Chondrocyte (in vitro differentiated cells): ENCODE data around the gene NEXN. TPM values are rescaled to one million over a fixed set of nuclear protein-coding genes. Genes with fewer than 3 reads are reported as not detected.

Experiments used
- DNase-seq: peaks from one replicate; pipeline ENCODE4 v3.0.0; 2021; ENCODE audit warnings: mixed read lengths, low spot score
- H3K27ac Mint-ChIP-seq: one replicate; pipeline ENCODE4 v1.8.0; 2021; ENCODE audit warnings: mild to moderate bottlenecking, moderate library complexity, mixed read lengths; ENCODE audit not compliant: unreplicated experiment
- H3K27me3 Mint-ChIP-seq: 2 replicates; pipeline ENCODE4 v1.8.0; 2021; ENCODE audit warnings: low read depth, mixed read lengths
- H3K36me3 Mint-ChIP-seq: 2 replicates; pipeline ENCODE4 v1.8.0; 2021; ENCODE audit warnings: low read depth, mixed read lengths
- H3K4me1 Mint-ChIP-seq: 2 replicates; pipeline ENCODE4 v1.8.0; 2021; ENCODE audit warnings: low read depth, mild to moderate bottlenecking, mixed read lengths
- H3K4me3 Mint-ChIP-seq: one replicate; pipeline ENCODE4 v1.8.0; 2021; ENCODE audit warnings: mild to moderate bottlenecking, moderate library complexity, mixed read lengths; ENCODE audit not compliant: unreplicated experiment
- H3K9me3 Mint-ChIP-seq: 2 replicates; pipeline ENCODE4 v1.8.0; 2021; ENCODE audit warnings: low read depth, mixed read lengths
- total RNA-seq: library from RNA; stranded (reverse); gene quantifications from 3 replicates; pipeline ENCODE4 v1.2.1, GENCODE V29; 2021
- TF ChIP-seq, protein P1 (sequence below): fragments of 200-600 bp; sonication (generic); IDR thresholded peaks from 2 replicates; pipeline ENCODE4 v1.5.0; 2021; ENCODE audit warnings: antibody characterized with exemption, mild to moderate bottlenecking, moderate library complexity

Gene NEXN
- total RNA-seq, 1 donor from 2014 or later: 46.2 TPM

DNA sequence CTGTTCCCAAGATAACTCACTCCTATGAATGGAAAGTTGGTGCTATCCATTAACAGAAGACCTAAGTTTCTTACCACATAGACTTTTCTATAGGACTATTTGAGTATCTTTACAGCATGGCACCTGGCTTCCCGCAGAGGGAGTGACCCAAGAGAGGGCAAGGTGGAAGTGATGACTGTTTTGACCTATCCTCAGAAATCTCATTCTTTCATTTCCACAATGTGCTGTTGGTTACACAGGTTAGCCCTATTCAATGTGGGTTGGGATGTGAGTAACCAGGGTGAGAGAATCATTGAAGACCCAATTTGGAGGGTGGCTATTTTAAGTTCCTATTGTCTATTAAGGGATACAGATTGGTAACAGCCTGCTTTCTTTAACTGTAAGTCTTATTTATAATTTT, 38.3 kb upstream of the NEXN start:
- Mint-ChIP-seq H3K9me3 (peaks cover 12% of the 10 kb centered on the region), H3K27ac (no peak overlapping the region), H3K27me3 (no peaks in the 10 kb centered on the region), H3K4me1 (peaks cover 13% of the 10 kb centered on the region), H3K36me3 (peaks cover 13% of the 10 kb centered on the region), H3K4me3 (no peak overlapping the region)
- DNase-seq: no peak
- TF ChIP-seq, protein P1, sequence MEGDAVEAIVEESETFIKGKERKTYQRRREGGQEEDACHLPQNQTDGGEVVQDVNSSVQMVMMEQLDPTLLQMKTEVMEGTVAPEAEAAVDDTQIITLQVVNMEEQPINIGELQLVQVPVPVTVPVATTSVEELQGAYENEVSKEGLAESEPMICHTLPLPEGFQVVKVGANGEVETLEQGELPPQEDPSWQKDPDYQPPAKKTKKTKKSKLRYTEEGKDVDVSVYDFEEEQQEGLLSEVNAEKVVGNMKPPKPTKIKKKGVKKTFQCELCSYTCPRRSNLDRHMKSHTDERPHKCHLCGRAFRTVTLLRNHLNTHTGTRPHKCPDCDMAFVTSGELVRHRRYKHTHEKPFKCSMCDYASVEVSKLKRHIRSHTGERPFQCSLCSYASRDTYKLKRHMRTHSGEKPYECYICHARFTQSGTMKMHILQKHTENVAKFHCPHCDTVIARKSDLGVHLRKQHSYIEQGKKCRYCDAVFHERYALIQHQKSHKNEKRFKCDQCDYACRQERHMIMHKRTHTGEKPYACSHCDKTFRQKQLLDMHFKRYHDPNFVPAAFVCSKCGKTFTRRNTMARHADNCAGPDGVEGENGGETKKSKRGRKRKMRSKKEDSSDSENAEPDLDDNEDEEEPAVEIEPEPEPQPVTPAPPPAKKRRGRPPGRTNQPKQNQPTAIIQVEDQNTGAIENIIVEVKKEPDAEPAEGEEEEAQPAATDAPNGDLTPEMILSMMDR: no peak

GRCh38 chr1:77857552-77857951, 30.9 kb upstream of the NEXN start:
- Mint-ChIP-seq H3K36me3 (peaks cover 41% of the 10 kb centered on the region), H3K27ac (peak overlapping the region; percentile 27), H3K9me3 (peaks cover 34% of the 10 kb centered on the region), H3K4me3 (no peak overlapping the region), H3K4me1 (peaks cover 10% of the 10 kb centered on the region), H3K27me3 (no peaks in the 10 kb centered on the region)
- TF ChIP-seq, protein P1: no peak
- no peak for DNase-seq

DNA sequence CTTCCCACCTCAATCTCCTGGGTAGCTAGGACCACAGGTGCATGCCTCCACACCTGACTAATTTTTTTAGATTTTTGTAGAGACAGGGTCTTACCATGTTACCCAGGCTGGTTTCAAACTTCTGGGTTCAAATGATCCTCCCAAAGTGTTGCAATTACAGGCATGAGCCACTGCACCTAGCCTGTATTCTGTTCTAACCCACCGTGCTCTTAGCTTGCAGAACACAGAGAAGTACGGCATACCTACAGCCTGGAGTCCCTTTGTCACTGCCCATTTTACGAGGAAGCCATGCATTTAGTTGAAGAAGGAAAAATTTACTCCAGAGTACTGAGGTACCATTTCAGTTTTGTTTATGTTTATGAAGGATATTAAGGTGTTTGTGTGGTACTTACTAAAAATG, 29.7 kb upstream of the NEXN start:
- H3K36me3 Mint-ChIP-seq: peaks cover 41% of the 10 kb centered on the region
- peaks cover 10% of the 10 kb centered on the region for H3K4me1 Mint-ChIP-seq
- TF ChIP-seq, protein P1: no peak
- peaks cover 34% of the 10 kb centered on the region for H3K9me3 Mint-ChIP-seq
- DNase-seq: no peak
- H3K27ac Mint-ChIP-seq: no peak overlapping the region
- H3K4me3 Mint-ChIP-seq: no peak overlapping the region
- no peaks in the 10 kb centered on the region for H3K27me3 Mint-ChIP-seq

- no peak overlapping the region for H3K4me3 Mint-ChIP-seq
- H3K27me3 Mint-ChIP-seq: no peaks in the 10 kb centered on the region
- H3K36me3 Mint-ChIP-seq: peaks cover 39% of the 10 kb centered on the region
- no peak for DNase-seq
- TF ChIP-seq, protein P1: no peak
- H3K4me1 Mint-ChIP-seq: peaks cover 10% of the 10 kb centered on the region
- H3K9me3 Mint-ChIP-seq: peaks cover 30% of the 10 kb centered on the region
- H3K27ac Mint-ChIP-seq: no peak overlapping the region
Measured at GRCh38 chr1:77859248-77859647, 29.2 kb upstream of the NEXN start.

DNA sequence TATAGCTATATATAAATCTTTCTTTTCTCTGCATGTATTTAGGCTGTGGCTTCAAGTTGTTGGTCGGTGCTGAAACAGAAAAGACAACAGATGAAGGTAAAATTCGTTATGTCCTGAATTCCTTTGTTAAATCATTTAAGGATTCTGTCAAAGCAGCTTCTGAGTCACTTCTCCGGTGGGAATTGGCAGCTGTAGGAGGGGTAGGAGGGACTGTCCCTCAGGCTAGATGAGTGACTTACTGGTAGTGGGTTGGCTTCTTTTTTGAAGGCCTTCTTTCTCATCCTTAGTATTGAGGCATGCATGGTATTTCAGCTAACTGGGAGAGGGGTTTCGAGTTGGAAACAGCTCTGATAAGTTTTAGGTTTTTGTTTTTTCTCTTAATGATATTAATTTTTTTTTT, 22.1 kb upstream of the NEXN start:
- H3K27ac Mint-ChIP-seq: peak overlapping the region; percentile 72
- no peak for DNase-seq

More for the DNA sequence above, 22.1 kb upstream of the NEXN start:
- H3K9me3 Mint-ChIP-seq: no peaks in the 10 kb centered on the region
- TF ChIP-seq, protein P1: no peak
- H3K36me3 Mint-ChIP-seq: peaks cover 8% of the 10 kb centered on the region
- no peak overlapping the region for H3K4me3 Mint-ChIP-seq
- no peaks in the 10 kb centered on the region for H3K27me3 Mint-ChIP-seq
- H3K4me1 Mint-ChIP-seq: peaks cover 23% of the 10 kb centered on the region
